Gastroesophageal sphincter (tissue), 3 donors: ENCODE results near the gene CDK16.

Experiments used
- EP300 ChIP-seq: sonication (generic); formaldehyde crosslinking; IDR thresholded peaks from one replicate; pipeline ENCODE4 v1.6.1; 2017; ENCODE audit warnings: antibody characterized with exemption, mild to moderate bottlenecking
- POLR2A ChIP-seq, 2 donors: fragments of 450-650 bp; IDR thresholded peaks; one replicate each; pipeline ENCODE4 v1.6.1; 2017; ENCODE audit warnings: antibody characterized with exemption in 2 of 2, mild to moderate bottlenecking in 2 of 2, moderate library complexity in 1 of 2
- POLR2AphosphoS5 ChIP-seq: sonication (generic); formaldehyde crosslinking; IDR thresholded peaks from one replicate; pipeline ENCODE4 v1.6.1; 2017; ENCODE audit warnings: antibody characterized with exemption
- TF ChIP-seq, protein P1 (sequence below), 4 experiments: fragments of 200-600 bp in 2 of 4; fragments of 450-650 bp in 2 of 4; sonication (generic) in 1 of 4; IDR thresholded peaks; one replicate each; pipeline ENCODE4 v1.5.1; 2017 to 2019; ENCODE audit warnings: antibody characterized with exemption in 4 of 4, mild to moderate bottlenecking in 2 of 4, moderate library complexity in 2 of 4

DNA sequence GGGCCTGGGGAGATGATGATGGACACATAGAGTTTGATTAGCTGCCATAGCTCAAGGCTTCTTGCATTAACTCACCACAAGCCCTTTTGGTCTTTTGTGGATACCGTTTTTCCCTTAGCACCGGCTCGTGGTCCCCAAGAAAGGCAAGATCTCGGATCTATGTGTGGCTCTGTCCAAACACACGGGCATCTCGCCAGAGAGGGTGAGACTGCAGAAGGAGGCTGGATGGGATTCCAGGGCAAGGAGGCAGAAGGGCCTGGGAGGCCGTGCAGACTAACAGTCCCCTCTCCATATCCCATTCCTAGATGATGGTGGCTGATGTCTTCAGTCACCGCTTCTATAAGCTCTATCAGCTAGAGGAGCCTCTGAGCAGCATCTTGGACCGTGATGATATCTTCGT, 23.8 kb downstream of the CDK16 start:
- TF ChIP-seq, protein P1, sequence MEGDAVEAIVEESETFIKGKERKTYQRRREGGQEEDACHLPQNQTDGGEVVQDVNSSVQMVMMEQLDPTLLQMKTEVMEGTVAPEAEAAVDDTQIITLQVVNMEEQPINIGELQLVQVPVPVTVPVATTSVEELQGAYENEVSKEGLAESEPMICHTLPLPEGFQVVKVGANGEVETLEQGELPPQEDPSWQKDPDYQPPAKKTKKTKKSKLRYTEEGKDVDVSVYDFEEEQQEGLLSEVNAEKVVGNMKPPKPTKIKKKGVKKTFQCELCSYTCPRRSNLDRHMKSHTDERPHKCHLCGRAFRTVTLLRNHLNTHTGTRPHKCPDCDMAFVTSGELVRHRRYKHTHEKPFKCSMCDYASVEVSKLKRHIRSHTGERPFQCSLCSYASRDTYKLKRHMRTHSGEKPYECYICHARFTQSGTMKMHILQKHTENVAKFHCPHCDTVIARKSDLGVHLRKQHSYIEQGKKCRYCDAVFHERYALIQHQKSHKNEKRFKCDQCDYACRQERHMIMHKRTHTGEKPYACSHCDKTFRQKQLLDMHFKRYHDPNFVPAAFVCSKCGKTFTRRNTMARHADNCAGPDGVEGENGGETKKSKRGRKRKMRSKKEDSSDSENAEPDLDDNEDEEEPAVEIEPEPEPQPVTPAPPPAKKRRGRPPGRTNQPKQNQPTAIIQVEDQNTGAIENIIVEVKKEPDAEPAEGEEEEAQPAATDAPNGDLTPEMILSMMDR (IDR thresholded peaks at IDR 0.05) = no peak
- TF ChIP-seq POLR2AphosphoS5 = no peak
- no peak for TF ChIP-seq POLR2A (IDR thresholded peaks at IDR 0.05)
- TF ChIP-seq EP300 = no peak
